Osteocyte (in vitro differentiated cells): ENCODE measurements around the gene MOCOS. TPM values are rescaled to one million over a fixed set of nuclear protein-coding genes. Genes with fewer than 3 reads are reported as not detected.

ENCODE experiments used
- DNase-seq: peaks from one replicate; pipeline ENCODE4 v3.0.0; 2021; ENCODE audit warnings: mixed read lengths; ENCODE audit not compliant: unreplicated experiment; ENCODE audit errors: extremely low spot score
- H3K27ac Mint-ChIP-seq: one replicate; pipeline ENCODE4 v1.8.0; 2021; ENCODE audit warnings: mild to moderate bottlenecking, mixed read lengths; ENCODE audit not compliant: unreplicated experiment
- H3K27me3 Mint-ChIP-seq: one replicate; pipeline ENCODE4 v1.8.0; 2021; ENCODE audit warnings: mixed read lengths; ENCODE audit not compliant: unreplicated experiment
- H3K36me3 Mint-ChIP-seq: one replicate; pipeline ENCODE4 v1.8.0; 2021; ENCODE audit warnings: mixed read lengths; ENCODE audit not compliant: unreplicated experiment
- H3K4me1 Mint-ChIP-seq: one replicate; pipeline ENCODE4 v1.8.0; 2021; ENCODE audit warnings: mixed read lengths; ENCODE audit not compliant: unreplicated experiment
- H3K4me3 Mint-ChIP-seq: one replicate; pipeline ENCODE4 v1.8.0; 2021; ENCODE audit warnings: mild to moderate bottlenecking, moderate library complexity, mixed read lengths; ENCODE audit not compliant: unreplicated experiment
- H3K9me3 Mint-ChIP-seq: one replicate; pipeline ENCODE4 v1.8.0; 2021; ENCODE audit warnings: mixed read lengths; ENCODE audit not compliant: unreplicated experiment
- total RNA-seq: library from RNA; stranded (reverse); gene quantifications from 2 replicates; pipeline ENCODE4 v1.2.1, GENCODE V29; 2021
- TF ChIP-seq, protein P1 (sequence below): fragments of 200-600 bp; sonication (generic); IDR thresholded peaks from 2 replicates; pipeline ENCODE4 v1.5.0; 2021; ENCODE audit warnings: antibody characterized with exemption, mild to moderate bottlenecking, moderate library complexity

MOCOS gene
- total RNA-seq, 1 donor from 2014 or later = 5.2 TPM

- H3K27me3 Mint-ChIP-seq = peaks cover 71% of the 10 kb centered on the region
Observed at GRCh38 chr18:36301884-36302283, 114.6 kb downstream of the MOCOS start.

GRCh38 chr18:36302676-36303075, 115.4 kb downstream of the MOCOS start:
- TF ChIP-seq, protein P1, sequence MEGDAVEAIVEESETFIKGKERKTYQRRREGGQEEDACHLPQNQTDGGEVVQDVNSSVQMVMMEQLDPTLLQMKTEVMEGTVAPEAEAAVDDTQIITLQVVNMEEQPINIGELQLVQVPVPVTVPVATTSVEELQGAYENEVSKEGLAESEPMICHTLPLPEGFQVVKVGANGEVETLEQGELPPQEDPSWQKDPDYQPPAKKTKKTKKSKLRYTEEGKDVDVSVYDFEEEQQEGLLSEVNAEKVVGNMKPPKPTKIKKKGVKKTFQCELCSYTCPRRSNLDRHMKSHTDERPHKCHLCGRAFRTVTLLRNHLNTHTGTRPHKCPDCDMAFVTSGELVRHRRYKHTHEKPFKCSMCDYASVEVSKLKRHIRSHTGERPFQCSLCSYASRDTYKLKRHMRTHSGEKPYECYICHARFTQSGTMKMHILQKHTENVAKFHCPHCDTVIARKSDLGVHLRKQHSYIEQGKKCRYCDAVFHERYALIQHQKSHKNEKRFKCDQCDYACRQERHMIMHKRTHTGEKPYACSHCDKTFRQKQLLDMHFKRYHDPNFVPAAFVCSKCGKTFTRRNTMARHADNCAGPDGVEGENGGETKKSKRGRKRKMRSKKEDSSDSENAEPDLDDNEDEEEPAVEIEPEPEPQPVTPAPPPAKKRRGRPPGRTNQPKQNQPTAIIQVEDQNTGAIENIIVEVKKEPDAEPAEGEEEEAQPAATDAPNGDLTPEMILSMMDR = no peak
- no peak for DNase-seq
- no peaks in the 10 kb centered on the region for H3K36me3 Mint-ChIP-seq
- H3K9me3 Mint-ChIP-seq = no peaks in the 10 kb centered on the region
- peaks cover 71% of the 10 kb centered on the region for H3K27me3 Mint-ChIP-seq
- no peak overlapping the region for H3K27ac Mint-ChIP-seq
- H3K4me3 Mint-ChIP-seq = no peak overlapping the region
- H3K4me1 Mint-ChIP-seq = no peaks in the 10 kb centered on the region

More at GRCh38 chr18:36301884-36302283, 114.6 kb downstream of the MOCOS start:
- no peak overlapping the region for H3K27ac Mint-ChIP-seq
- TF ChIP-seq, protein P1 = no peak
- no peak overlapping the region for H3K4me3 Mint-ChIP-seq
- no peak for DNase-seq
- no peaks in the 10 kb centered on the region for H3K4me1 Mint-ChIP-seq
- no peaks in the 10 kb centered on the region for H3K36me3 Mint-ChIP-seq
- H3K9me3 Mint-ChIP-seq = no peaks in the 10 kb centered on the region

DNA sequence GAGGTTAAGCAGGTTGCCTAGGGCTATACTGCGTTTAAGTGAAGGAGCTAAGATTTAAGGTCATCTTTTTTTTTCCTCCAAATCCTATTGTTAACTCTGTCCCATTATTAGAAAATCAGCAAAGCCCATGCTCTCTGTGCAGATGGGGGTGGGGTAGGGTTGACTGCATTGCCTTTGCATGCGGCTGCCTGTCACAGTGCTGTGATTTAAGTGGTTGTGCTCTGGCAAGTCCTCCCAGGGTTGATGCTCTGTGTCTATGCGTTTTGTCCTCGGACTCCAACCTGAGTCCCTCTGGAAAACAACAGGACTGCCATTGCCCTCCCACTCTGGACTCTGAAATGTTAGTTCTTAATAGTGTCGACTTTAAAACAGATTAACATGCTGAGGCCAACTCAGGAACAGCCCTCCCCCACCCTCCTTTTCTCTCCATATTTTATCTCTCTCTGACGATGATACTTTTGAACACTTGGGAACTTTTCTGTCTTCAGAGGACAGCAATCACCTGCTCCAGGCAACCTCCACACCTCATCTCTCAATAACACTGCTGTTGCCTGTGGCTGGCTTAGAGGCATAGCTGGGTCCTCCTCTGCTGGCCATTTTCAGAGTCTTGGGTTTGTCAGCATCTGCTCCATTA, 116.0 kb downstream of the MOCOS start:
- H3K9me3 Mint-ChIP-seq = no peaks in the 10 kb centered on the region
- H3K36me3 Mint-ChIP-seq = no peaks in the 10 kb centered on the region
- H3K27ac Mint-ChIP-seq = no peak overlapping the region
- H3K4me1 Mint-ChIP-seq = no peaks in the 10 kb centered on the region
- peaks cover 71% of the 10 kb centered on the region for H3K27me3 Mint-ChIP-seq
- no peak for DNase-seq
- H3K4me3 Mint-ChIP-seq = no peak overlapping the region
- TF ChIP-seq, protein P1 = no peak

GRCh38 chr18:36304723-36305122, 117.4 kb downstream of the MOCOS start:
- Mint-ChIP-seq H3K4me1 (peaks cover 9% of the 10 kb centered on the region), H3K27ac (no peak overlapping the region), H3K27me3 (peaks cover 63% of the 10 kb centered on the region), H3K9me3 (no peaks in the 10 kb centered on the region), H3K36me3 (no peaks in the 10 kb centered on the region), H3K4me3 (no peak overlapping the region)
- TF ChIP-seq, protein P1 = no peak
- no peak for DNase-seq

- Mint-ChIP-seq H3K27ac (no peak overlapping the region), H3K9me3 (no peaks in the 10 kb centered on the region), H3K4me1 (peaks cover 13% of the 10 kb centered on the region), H3K4me3 (no peak overlapping the region), H3K27me3 (peaks cover 58% of the 10 kb centered on the region), H3K36me3 (no peaks in the 10 kb centered on the region)
- TF ChIP-seq, protein P1 = no peak
- DNase-seq = no peak
Observed at GRCh38 chr18:36305375-36305774, 118.1 kb downstream of the MOCOS start.
